BLaER1 (cell line): ENCODE data around the gene BPTF.
A peak's percentile ranks its signal among the peaks of the same experiment; 100 is the strongest.

ENCODE experiments used
- H3K27ac ChIP-seq: shearing (Covaris generic); formaldehyde crosslinking; 2 replicates; pipeline ENCODE4 v1.8.1; 2022
- H3K27me3 ChIP-seq: shearing (Covaris generic); formaldehyde crosslinking; 2 replicates; pipeline ENCODE4 v1.8.1; 2022
- H3K36me3 ChIP-seq: shearing (Covaris generic); formaldehyde crosslinking; 2 replicates; pipeline ENCODE4 v1.8.1; 2022
- H3K4me1 ChIP-seq: shearing (Covaris generic); formaldehyde crosslinking; 2 replicates; pipeline ENCODE4 v1.8.1; 2022
- H3K4me2 ChIP-seq: shearing (Covaris generic); formaldehyde crosslinking; 2 replicates; pipeline ENCODE4 v1.8.1; 2022
- H3K4me3 ChIP-seq: shearing (Covaris generic); formaldehyde crosslinking; 2 replicates; pipeline ENCODE4 v1.8.1; 2022
- H3K9ac ChIP-seq: shearing (Covaris generic); formaldehyde crosslinking; 2 replicates; pipeline ENCODE4 v1.8.1; 2022
- H3K9me3 ChIP-seq: shearing (Covaris generic); formaldehyde crosslinking; 2 replicates; pipeline ENCODE4 v1.8.1; 2022
- H4K20me1 ChIP-seq: shearing (Covaris generic); formaldehyde crosslinking; 2 replicates; pipeline ENCODE4 v1.8.1; 2022
- Cebpa-rat ChIP-seq: shearing (Covaris generic); IDR thresholded peaks from 2 replicates; pipeline ENCODE4 v1.8.1; 2022

Gene BPTF, protein sequence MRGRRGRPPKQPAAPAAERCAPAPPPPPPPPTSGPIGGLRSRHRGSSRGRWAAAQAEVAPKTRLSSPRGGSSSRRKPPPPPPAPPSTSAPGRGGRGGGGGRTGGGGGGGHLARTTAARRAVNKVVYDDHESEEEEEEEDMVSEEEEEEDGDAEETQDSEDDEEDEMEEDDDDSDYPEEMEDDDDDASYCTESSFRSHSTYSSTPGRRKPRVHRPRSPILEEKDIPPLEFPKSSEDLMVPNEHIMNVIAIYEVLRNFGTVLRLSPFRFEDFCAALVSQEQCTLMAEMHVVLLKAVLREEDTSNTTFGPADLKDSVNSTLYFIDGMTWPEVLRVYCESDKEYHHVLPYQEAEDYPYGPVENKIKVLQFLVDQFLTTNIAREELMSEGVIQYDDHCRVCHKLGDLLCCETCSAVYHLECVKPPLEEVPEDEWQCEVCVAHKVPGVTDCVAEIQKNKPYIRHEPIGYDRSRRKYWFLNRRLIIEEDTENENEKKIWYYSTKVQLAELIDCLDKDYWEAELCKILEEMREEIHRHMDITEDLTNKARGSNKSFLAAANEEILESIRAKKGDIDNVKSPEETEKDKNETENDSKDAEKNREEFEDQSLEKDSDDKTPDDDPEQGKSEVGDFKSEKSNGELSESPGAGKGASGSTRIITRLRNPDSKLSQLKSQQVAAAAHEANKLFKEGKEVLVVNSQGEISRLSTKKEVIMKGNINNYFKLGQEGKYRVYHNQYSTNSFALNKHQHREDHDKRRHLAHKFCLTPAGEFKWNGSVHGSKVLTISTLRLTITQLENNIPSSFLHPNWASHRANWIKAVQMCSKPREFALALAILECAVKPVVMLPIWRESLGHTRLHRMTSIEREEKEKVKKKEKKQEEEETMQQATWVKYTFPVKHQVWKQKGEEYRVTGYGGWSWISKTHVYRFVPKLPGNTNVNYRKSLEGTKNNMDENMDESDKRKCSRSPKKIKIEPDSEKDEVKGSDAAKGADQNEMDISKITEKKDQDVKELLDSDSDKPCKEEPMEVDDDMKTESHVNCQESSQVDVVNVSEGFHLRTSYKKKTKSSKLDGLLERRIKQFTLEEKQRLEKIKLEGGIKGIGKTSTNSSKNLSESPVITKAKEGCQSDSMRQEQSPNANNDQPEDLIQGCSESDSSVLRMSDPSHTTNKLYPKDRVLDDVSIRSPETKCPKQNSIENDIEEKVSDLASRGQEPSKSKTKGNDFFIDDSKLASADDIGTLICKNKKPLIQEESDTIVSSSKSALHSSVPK (N-terminal part only)

GRCh38 chr17:67824735-67825626 is at the start of gene BPTF:
TSS of gene BPTF (plus strand) at chr17:67825503. CDS start at chr17:67825725, 222 bp downstream.
- H3K4me2 ChIP-seq: peak within 1 kb of the TSS; percentile 98
- peak within 1 kb of the TSS; percentile 93 for H3K27ac ChIP-seq
- TF ChIP-seq Cebpa-rat: no peak
- peaks cover 3% of the 10 kb centered on the region; the same call in 1 of the 2 replicates for H3K27me3 ChIP-seq
- H3K36me3 ChIP-seq: no peaks in the 10 kb centered on the region
- no peaks in the 10 kb centered on the region for H3K9me3 ChIP-seq
- peaks cover 50% of the 10 kb centered on the region for H3K4me1 ChIP-seq
- peaks cover 34% of the 10 kb centered on the region for H4K20me1 ChIP-seq
- peak within 1 kb of the TSS; percentile 91 for H3K9ac ChIP-seq
- H3K4me3 ChIP-seq: peak within 1 kb of the TSS; percentile 80

DNA sequence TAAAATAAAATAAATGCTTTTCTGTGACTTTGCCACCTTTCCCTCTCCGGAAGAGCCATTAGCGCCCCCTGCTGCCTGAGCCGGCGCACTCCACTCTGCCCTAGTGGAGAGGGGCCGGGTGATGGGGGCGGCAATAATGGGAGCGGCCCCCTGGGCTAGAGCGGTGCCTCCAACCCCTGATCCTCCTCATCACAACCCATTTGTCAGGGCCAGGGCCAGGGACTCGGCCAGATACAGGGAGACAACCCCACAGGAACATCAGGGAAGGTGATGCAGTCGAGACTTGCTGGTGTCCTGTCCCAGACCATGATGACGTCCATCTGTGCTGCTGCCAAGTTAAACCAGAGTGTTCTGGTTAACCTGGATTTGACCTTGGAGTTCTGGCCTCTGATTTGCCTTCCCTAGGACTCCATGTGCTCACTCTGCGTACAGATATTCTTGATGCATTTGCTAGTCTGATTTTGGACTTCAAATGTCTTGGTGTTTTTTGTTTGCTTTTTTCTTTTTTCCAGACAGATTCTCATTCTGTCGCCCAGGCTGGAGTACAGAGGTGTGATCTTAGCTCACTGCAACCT is 46.1 kb upstream of the BPTF start:
- no peak overlapping the region for H3K4me2 ChIP-seq
- H3K36me3 ChIP-seq: no peaks in the 10 kb centered on the region
- no peak overlapping the region for H3K4me3 ChIP-seq
- no peaks in the 10 kb centered on the region for H3K4me1 ChIP-seq
- no peaks in the 10 kb centered on the region for H3K27me3 ChIP-seq
- H3K9ac ChIP-seq: no peak overlapping the region
- no peak overlapping the region for H3K27ac ChIP-seq
- no peak for TF ChIP-seq Cebpa-rat
- H3K9me3 ChIP-seq: no peaks in the 10 kb centered on the region
- no peaks in the 10 kb centered on the region for H4K20me1 ChIP-seq

DNA sequence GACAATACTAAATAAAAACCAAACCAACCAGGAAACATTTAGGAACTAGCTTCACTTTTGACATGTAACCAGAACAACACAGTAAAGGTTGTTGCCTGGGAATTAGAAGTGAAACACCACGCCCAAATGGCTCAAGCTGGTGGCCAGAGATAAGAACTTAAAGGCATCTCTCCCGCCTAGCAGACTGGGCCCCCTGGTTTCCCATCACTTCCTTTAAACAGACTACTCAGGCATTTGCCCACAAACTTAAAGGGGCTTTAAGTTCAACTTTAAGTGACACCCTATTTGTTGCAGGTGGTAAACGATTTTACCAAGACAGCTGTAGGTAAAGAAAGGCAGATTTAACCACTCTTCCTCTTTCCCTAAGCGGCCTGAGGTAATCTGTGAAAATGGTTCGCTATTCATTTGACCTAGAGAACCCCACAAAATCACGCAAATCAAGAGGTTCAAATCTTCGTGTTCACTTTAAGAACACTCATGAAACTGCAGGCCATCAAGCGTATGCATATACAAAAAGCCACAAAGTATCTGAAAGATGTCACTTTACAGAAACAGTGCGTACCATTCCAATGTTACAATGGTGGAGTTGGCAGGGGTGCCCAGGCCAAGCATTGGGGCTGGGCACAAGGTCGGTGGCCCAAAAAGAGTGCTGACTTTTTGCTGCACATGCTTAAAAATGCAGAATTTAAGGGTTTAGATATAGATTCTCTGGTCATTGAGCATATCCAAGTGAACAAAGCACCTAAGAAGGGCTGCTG is 40.8 kb upstream of the BPTF start:
- Histone ChIP-seq H3K4me3 (no peak overlapping the region), H3K4me1 (0 out of 2 replicates have a peak, but pooled peaks cover 3% of the 10 kb centered on the region), H3K27ac (no peak overlapping the region), H3K4me2 (no peak overlapping the region), H3K27me3 (no peaks in the 10 kb centered on the region), H4K20me1 (no peaks in the 10 kb centered on the region), H3K36me3 (no peaks in the 10 kb centered on the region), H3K9ac (no peak overlapping the region), H3K9me3 (no peaks in the 10 kb centered on the region)
- no peak for TF ChIP-seq Cebpa-rat

GRCh38 chr17:67785122-67785477 is 40.2 kb upstream of the BPTF start:
- Histone ChIP-seq H3K9ac (no peak overlapping the region), H3K4me1 (0 out of 2 replicates have a peak, but pooled peaks cover 3% of the 10 kb centered on the region), H3K27ac (no peak overlapping the region), H3K27me3 (no peaks in the 10 kb centered on the region), H3K9me3 (no peaks in the 10 kb centered on the region), H4K20me1 (no peaks in the 10 kb centered on the region), H3K4me3 (no peak overlapping the region), H3K36me3 (no peaks in the 10 kb centered on the region), H3K4me2 (no peak overlapping the region)
- no peak for TF ChIP-seq Cebpa-rat

- Histone ChIP-seq H3K27me3 (no peaks in the 10 kb centered on the region), H3K9me3 (no peaks in the 10 kb centered on the region), H3K4me3 (no peak overlapping the region), H3K4me2 (no peak overlapping the region), H3K36me3 (no peaks in the 10 kb centered on the region), H3K27ac (no peak overlapping the region), H3K9ac (no peak overlapping the region), H4K20me1 (no peaks in the 10 kb centered on the region), H3K4me1 (0 out of 2 replicates have a peak, but pooled peaks cover 3% of the 10 kb centered on the region)
- no peak for TF ChIP-seq Cebpa-rat
These were observed 39.8 kb upstream of the BPTF start for GRCh38 chr17:67785504-67785903.

GRCh38 chr17:67800495-67800928 is 24.8 kb upstream of the BPTF start:
- H3K4me2 ChIP-seq: no peak overlapping the region
- peaks cover 8% of the 10 kb centered on the region; the same call in 1 of the 2 replicates for H3K4me1 ChIP-seq
- no peak overlapping the region for H3K4me3 ChIP-seq
- H3K36me3 ChIP-seq: no peaks in the 10 kb centered on the region
- no peak overlapping the region for H3K27ac ChIP-seq
- H4K20me1 ChIP-seq: no peaks in the 10 kb centered on the region
- no peak for TF ChIP-seq Cebpa-rat
- no peaks in the 10 kb centered on the region for H3K9me3 ChIP-seq
- no peaks in the 10 kb centered on the region for H3K27me3 ChIP-seq
- H3K9ac ChIP-seq: no peak overlapping the region

DNA sequence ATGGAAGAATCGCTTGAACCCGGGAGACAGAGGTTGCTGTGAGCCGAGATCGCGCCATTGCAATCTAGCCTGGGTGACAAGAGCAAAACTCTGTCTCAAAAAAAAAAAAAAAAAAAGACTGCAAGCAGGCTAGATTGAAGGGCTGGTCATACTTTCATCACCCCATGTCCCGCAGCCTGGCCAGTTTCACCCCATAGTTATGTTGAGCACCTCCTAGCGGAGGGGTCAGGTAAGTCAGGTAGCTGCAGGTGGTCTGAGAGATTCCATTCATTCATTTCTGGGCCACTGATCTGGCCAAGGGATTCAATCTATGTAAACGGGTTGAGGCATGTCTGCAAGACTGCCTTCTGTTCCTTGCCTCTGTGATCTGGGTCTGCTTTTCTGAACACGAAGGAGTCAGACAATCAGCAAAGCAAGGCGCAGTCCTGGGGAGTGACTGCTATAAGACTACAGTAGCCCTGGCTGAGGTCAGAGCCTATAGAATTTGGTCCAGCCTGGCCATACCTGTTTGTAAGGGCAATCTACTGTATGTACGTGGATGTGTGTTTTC is 23.6 kb upstream of the BPTF start:
- Histone ChIP-seq H3K9ac (no peak overlapping the region), H3K9me3 (no peaks in the 10 kb centered on the region), H3K4me1 (peaks cover 14% of the 10 kb centered on the region; the same call in 1 of the 2 replicates), H3K27ac (no peak overlapping the region), H4K20me1 (no peaks in the 10 kb centered on the region), H3K27me3 (no peaks in the 10 kb centered on the region), H3K4me3 (no peak overlapping the region), H3K4me2 (no peak overlapping the region), H3K36me3 (no peaks in the 10 kb centered on the region)
- TF ChIP-seq Cebpa-rat: no peak

- TF ChIP-seq Cebpa-rat: no peak
- H3K9ac ChIP-seq: no peak overlapping the region
- no peak overlapping the region for H3K4me2 ChIP-seq
- peaks cover 46% of the 10 kb centered on the region for H3K4me1 ChIP-seq
- no peak overlapping the region for H3K4me3 ChIP-seq
- H3K27me3 ChIP-seq: no peaks in the 10 kb centered on the region
- H3K27ac ChIP-seq: no peak overlapping the region
- no peaks in the 10 kb centered on the region for H4K20me1 ChIP-seq
- H3K36me3 ChIP-seq: no peaks in the 10 kb centered on the region
- H3K9me3 ChIP-seq: peaks cover 5% of the 10 kb centered on the region; the same call in 1 of the 2 replicates
These were observed 14.8 kb upstream of the BPTF start for GRCh38 chr17:67810464-67810863.
